Liver (tissue), 9 donors: ENCODE data around the gene MECR. TPM values are rescaled to one million over a fixed set of nuclear protein-coding genes. Genes with fewer than 3 reads are reported as not detected.

Experiments used
- DNase-seq: peaks from one replicate; pipeline ENCODE4 v3.0.0-alpha.2; 2017; ENCODE audit warnings: low spot score
- H3K27ac ChIP-seq, 2 donors: one replicate each; pipeline ENCODE4 v1.7.0; 2013; ENCODE audit warnings: inconsistent platforms in 2 of 2, low read length in 2 of 2, control low read depth in 1 of 2, low read depth in 1 of 2, mild to moderate bottlenecking in 1 of 2
- H3K27me3 ChIP-seq, 4 donors: one replicate each; pipeline versions ENCODE4 v1.6.1 to v1.7.0; 2013; ENCODE audit warnings: low read length in 3 of 4, inconsistent platforms in 1 of 4, mild to moderate bottlenecking in 1 of 4, moderate library complexity in 1 of 4; ENCODE audit not compliant: control insufficient read depth in 4 of 4, insufficient read depth in 4 of 4
- H3K36me3 ChIP-seq, 4 donors: one replicate each; pipeline versions ENCODE4 v1.6.1 to v1.7.0; 2013; ENCODE audit warnings: low read length in 3 of 4, mild to moderate bottlenecking in 3 of 4, low read depth in 1 of 4, moderate library complexity in 1 of 4; ENCODE audit not compliant: control insufficient read depth in 4 of 4, insufficient read depth in 3 of 4
- H3K4me1 ChIP-seq, 4 donors: one replicate each; pipeline versions ENCODE4 v1.6.1 to v1.7.0; 2013; ENCODE audit warnings: low read length in 3 of 4, mild to moderate bottlenecking in 3 of 4, moderate library complexity in 1 of 4; ENCODE audit not compliant: control insufficient read depth in 4 of 4, insufficient read depth in 4 of 4
- H3K4me3 ChIP-seq, 3 donors: one replicate each; pipeline versions ENCODE4 v1.6.1 to v1.7.0; 2013; ENCODE audit warnings: low read length in 3 of 3, control low read depth in 1 of 3, low read depth in 1 of 3, mild to moderate bottlenecking in 1 of 3
- H3K9ac ChIP-seq, 2 donors: one replicate each; pipeline ENCODE4 v1.7.0; 2013; ENCODE audit warnings: low read length in 2 of 2, mild to moderate bottlenecking in 2 of 2, moderate library complexity in 2 of 2, control low read depth in 1 of 2, low read depth in 1 of 2
- H3K9me3 ChIP-seq, 4 donors: one replicate each; pipeline versions ENCODE4 v1.6.1 to v1.7.0; 2013; ENCODE audit warnings: low read length in 3 of 4; ENCODE audit not compliant: control insufficient read depth in 4 of 4
- EGR1 ChIP-seq, 2 donors: IDR thresholded peaks; 2 replicates each; pipeline ENCODE4 v1.6.1; 2016 to 2018; ENCODE audit warnings: antibody characterized with exemption in 2 of 2, low read depth in 2 of 2
- FOXA1 ChIP-seq: IDR thresholded peaks from 2 replicates; pipeline ENCODE4 v1.6.1; 2016; ENCODE audit warnings: antibody characterized with exemption
- HNF4G ChIP-seq: IDR thresholded peaks from 2 replicates; pipeline ENCODE4 v1.6.1; 2016; ENCODE audit warnings: antibody characterized with exemption
- JUND ChIP-seq, 2 donors: IDR thresholded peaks; 2 replicates each; pipeline ENCODE4 v1.6.1; 2016; ENCODE audit warnings: antibody characterized with exemption in 2 of 2
- RAD21 ChIP-seq, 2 donors: IDR thresholded peaks; 2 replicates each; pipeline ENCODE4 v1.6.1; 2016; ENCODE audit warnings: antibody characterized with exemption in 2 of 2, mild to moderate bottlenecking in 2 of 2
- RXRA ChIP-seq, 2 donors: IDR thresholded peaks; 2 replicates each; pipeline ENCODE4 v1.6.1; 2017 to 2018; ENCODE audit warnings: antibody characterized with exemption in 2 of 2, mild to moderate bottlenecking in 1 of 2
- TAF1 ChIP-seq: conservative IDR thresholded peaks from 2 replicates; pipeline ENCODE4 v1.6.1; 2016; ENCODE audit warnings: antibody characterized with exemption, mild to moderate bottlenecking
- WGBS: extraction: QIAGEN DNeasy Blood & Tissue Kit; methylation state at CpG from one replicate; pipeline ENCODE4 v1.1.7; 2013; 5-methylcytosine and 5-hydroxymethylcytosine counted together
- polyA plus RNA-seq, 2 donors: library from polyadenylated mRNA; stranded (reverse) in 1 of 2; unstranded in 1 of 2; fragments of 200-250 nt in 1 of 2; fragments of >200 nt in 1 of 2; fragmentation: Nextera tagmentation in 1 of 2; extraction: Ambion mirVana in 1 of 2; gene quantifications; one replicate each; pipeline versions ENCODE4 v1.2.1 to v1.2.3, GENCODE V29; 2013 to 2015
- total RNA-seq, 2 donors: library from RNA; depleted of rRNA; stranded (reverse); fragments of >200 nt; gene quantifications; one replicate each; pipeline ENCODE4 v1.2.3, GENCODE V29; 2014
- TF ChIP-seq, protein P1 (sequence below): IDR thresholded peaks from 2 replicates; pipeline ENCODE4 v1.6.1; 2016; ENCODE audit warnings: antibody characterized with exemption, mild to moderate bottlenecking
- TF ChIP-seq, protein P2 (sequence below): IDR thresholded peaks from 2 replicates; pipeline ENCODE4 v1.6.1; 2016; ENCODE audit warnings: antibody characterized with exemption
- TF ChIP-seq, protein P3 (sequence below): IDR thresholded peaks from 2 replicates; pipeline ENCODE4 v1.6.1; 2016; ENCODE audit warnings: antibody characterized with exemption
- donor health status: healthy.
- donor health status: healthy.
- donor health status: healthy.
- donor health status: healthy.
- donor health status: healthy.

Gene MECR
- total and polyA plus RNA-seq, 4 donors = 7.5 to 19.9 (median 13.2) TPM

DNA sequence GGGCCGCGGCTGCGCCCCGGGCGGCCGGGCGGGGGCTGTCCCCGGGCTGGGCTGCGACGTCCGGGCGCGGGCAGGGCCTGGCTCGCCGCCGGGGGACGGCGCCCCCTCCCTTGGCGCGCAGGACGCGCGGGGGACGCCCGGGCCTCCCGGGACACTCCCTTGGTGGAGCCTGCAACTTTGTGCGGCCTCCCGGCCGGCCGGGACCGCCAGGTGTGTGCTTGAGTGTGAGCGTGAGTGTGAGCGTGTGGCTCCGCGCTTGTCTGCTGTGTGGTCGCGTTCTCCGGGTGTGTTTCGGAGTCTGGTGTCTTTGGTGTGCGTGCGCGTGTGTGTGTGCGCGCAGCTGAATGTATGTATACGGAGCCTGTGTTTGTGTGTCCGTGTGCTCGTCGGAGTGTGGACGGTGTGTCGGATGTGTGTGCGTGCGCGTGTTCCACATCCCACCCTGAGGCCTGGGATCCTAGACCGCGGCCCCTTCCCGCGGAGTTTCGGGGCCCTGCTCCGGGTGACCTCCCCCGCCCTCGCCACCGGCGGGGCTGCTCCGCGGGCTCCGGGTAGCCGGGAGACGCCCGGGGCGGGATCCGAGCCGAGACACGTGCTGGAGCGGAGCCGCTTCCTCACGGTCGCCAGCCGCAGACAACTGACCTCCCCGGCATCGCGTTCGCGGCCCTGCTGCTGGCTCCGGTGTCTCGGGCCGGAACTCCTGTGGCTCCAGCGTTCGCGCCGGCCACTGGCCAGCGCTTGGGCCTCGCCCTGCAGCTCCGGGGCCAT, 7.3 kb upstream of the MECR start:
- H3K27me3 ChIP-seq = no peaks in the 10 kb centered on the region
- DNase-seq = no peak
- H3K4me1 ChIP-seq = peaks cover 6 to 27% (median 17%) of the 10 kb centered on the region in 4 donors
- no peak overlapping the region for H3K9ac ChIP-seq
- H3K27ac ChIP-seq = peak overlapping the region; percentile 49 to 67
- 1% methylated on average over 93 of the region's 93 CpGs for WGBS
- no peaks in the 10 kb centered on the region for H3K9me3 ChIP-seq
- no peaks in the 10 kb centered on the region for H3K36me3 ChIP-seq
- TF ChIP-seq TAF1 (no peak), RXRA (IDR thresholded peaks at IDR 0.05) (peak in 1 of 2 donors; percentile 32), FOXA1 (no peak), HNF4G (no peak), JUND (IDR thresholded peaks at IDR 0.05) (no peak)
- H3K4me3 ChIP-seq = peak overlapping the region; percentile 56 to 82 (median 71)

DNA sequence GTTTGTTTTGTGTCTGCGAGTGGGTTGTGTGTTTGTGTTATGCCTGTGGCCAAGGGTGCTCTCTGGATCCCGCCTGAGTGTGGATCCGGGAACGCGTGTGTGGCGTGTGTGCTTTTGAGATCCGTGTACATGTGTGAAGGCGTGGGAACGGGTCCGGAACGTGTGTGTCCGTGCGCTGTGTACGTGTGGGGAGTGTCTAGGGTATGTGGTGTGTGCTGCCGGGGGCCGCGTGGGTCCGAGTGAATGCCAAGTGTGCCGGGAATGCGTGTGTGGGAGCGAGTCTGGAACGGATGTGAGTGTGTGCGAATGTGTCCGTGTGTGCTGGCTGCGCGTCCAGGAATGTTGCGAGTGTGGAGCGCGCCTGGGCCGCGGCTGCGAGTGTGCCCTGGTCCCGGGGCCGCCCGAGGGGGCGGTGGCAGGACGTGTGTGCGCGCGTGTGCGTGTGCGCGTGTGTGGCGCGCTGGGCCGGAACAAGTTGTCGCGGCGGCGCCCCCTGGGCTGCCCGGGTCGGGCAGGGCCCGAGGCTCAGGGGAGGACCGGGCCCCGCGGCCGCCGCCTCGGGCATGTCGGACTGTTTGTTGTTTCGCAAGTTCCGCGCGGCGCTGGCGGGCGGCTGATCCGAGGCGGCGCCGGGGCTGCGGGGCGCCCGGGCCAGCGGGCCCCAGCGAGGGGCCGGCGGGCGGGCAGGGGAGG, 6.5 kb upstream of the MECR start:
- no peak for DNase-seq
- Histone ChIP-seq H3K27me3 (no peaks in the 10 kb centered on the region), H3K9ac (peak overlapping the region; percentile 6 to 89), H3K4me3 (peak overlapping the region; percentile 64 to 96 (median 71)), H3K4me1 (peaks cover 6 to 27% (median 17%) of the 10 kb centered on the region in 4 donors), H3K36me3 (no peaks in the 10 kb centered on the region), H3K27ac (peak overlapping the region; percentile 73 to 83), H3K9me3 (no peaks in the 10 kb centered on the region)
- TF ChIP-seq EGR1 (IDR thresholded peaks at IDR 0.05; ENCODE audit: low read depth in 2 of 2) (no peak), HNF4G (no peak), TAF1 (no peak), RAD21 (IDR thresholded peaks at IDR 0.05) (no peak), RXRA (IDR thresholded peaks at IDR 0.05) (no peak)
- TF ChIP-seq, protein P1, sequence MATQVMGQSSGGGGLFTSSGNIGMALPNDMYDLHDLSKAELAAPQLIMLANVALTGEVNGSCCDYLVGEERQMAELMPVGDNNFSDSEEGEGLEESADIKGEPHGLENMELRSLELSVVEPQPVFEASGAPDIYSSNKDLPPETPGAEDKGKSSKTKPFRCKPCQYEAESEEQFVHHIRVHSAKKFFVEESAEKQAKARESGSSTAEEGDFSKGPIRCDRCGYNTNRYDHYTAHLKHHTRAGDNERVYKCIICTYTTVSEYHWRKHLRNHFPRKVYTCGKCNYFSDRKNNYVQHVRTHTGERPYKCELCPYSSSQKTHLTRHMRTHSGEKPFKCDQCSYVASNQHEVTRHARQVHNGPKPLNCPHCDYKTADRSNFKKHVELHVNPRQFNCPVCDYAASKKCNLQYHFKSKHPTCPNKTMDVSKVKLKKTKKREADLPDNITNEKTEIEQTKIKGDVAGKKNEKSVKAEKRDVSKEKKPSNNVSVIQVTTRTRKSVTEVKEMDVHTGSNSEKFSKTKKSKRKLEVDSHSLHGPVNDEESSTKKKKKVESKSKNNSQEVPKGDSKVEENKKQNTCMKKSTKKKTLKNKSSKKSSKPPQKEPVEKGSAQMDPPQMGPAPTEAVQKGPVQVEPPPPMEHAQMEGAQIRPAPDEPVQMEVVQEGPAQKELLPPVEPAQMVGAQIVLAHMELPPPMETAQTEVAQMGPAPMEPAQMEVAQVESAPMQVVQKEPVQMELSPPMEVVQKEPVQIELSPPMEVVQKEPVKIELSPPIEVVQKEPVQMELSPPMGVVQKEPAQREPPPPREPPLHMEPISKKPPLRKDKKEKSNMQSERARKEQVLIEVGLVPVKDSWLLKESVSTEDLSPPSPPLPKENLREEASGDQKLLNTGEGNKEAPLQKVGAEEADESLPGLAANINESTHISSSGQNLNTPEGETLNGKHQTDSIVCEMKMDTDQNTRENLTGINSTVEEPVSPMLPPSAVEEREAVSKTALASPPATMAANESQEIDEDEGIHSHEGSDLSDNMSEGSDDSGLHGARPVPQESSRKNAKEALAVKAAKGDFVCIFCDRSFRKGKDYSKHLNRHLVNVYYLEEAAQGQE = no peak
- TF ChIP-seq, protein P2, sequence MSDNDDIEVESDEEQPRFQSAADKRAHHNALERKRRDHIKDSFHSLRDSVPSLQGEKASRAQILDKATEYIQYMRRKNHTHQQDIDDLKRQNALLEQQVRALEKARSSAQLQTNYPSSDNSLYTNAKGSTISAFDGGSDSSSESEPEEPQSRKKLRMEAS = no peak
- WGBS = under 1% methylated on average over 79 of the region's 79 CpGs

DNA sequence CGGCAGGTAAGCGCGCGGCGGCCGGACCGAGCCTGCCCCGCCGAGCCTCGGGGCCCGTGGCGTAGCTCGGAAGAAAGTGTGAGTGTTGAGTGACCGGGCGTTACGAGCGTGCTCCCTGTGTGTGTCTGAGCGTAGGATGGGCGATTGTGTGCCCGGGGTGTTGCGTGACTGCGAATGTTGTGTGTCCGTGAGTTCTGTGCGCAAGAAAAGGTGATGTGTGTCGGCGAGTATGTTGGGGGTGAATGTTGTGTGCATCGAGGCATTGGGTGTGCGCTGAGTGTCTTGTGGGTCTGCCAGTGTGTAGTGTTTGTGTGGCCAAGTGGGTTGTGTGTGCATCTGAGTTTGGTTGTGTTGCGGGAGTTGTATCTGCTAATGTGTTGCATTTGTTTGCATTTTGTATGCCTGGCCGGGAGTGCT, 6.0 kb upstream of the MECR start:
- Histone ChIP-seq H3K9me3 (no peaks in the 10 kb centered on the region), H3K27me3 (no peaks in the 10 kb centered on the region), H3K4me1 (peaks cover 6 to 27% (median 17%) of the 10 kb centered on the region in 4 donors), H3K27ac (peak overlapping the region; percentile 73 to 83), H3K4me3 (peak overlapping the region; percentile 64 to 96 (median 71)), H3K9ac (peak overlapping the region; percentile 6 to 89), H3K36me3 (no peaks in the 10 kb centered on the region)
- DNase-seq = no peak
- WGBS = 1% methylated on average over 30 of the region's 30 CpGs
- no peak for TF ChIP-seq TAF1
- TF ChIP-seq, protein P3, sequence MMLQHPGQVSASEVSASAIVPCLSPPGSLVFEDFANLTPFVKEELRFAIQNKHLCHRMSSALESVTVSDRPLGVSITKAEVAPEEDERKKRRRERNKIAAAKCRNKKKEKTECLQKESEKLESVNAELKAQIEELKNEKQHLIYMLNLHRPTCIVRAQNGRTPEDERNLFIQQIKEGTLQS = no peak
